Astrocyte (in vitro differentiated cells and primary cell): Measurements from ENCODE around the gene CDC14B. TPM values are rescaled to one million over a fixed set of nuclear protein-coding genes. Genes with fewer than 3 reads are reported as not detected.

Source experiments
- DNase-seq: peaks from one replicate; pipeline ENCODE4 v3.0.0-alpha.2; 2010; ENCODE audit warnings: low read depth
- FAIRE-seq: peaks from 2 replicates; lab custom pipeline; 2011; peaks lifted over from hg19 to GRCh38; lab: Jason Lieb, UNC
- H2AFZ ChIP-seq: 2 replicates; pipeline ENCODE4 v1.6.0; 2012; ENCODE audit warnings: low read depth, low read length, inconsistent platforms
- H3K27ac ChIP-seq: 2 replicates; pipeline ENCODE4 v1.5.1; 2011; ENCODE audit warnings: low read depth, low read length, inconsistent platforms
- H3K27me3 ChIP-seq: 2 replicates; pipeline ENCODE4 v1.6.0; 2011; ENCODE audit warnings: low read length, inconsistent platforms; ENCODE audit not compliant: insufficient read depth
- H3K36me3 ChIP-seq: 2 replicates; pipeline ENCODE4 v1.5.1; 2011; ENCODE audit warnings: low read length, inconsistent platforms; ENCODE audit not compliant: insufficient read depth
- H3K4me1 ChIP-seq: 2 replicates; pipeline ENCODE4 v1.5.1; 2011; ENCODE audit warnings: low read length, inconsistent platforms; ENCODE audit not compliant: insufficient read depth
- H3K4me2 ChIP-seq: 2 replicates; pipeline ENCODE4 v1.6.0; 2012; ENCODE audit warnings: low read length, inconsistent platforms
- H3K4me3 ChIP-seq: 2 replicates; pipeline ENCODE4 v1.5.1; 2011; ENCODE audit warnings: low read depth, mild to moderate bottlenecking, low read length, inconsistent platforms; ENCODE audit not compliant: insufficient read depth
- H3K79me2 ChIP-seq: 2 replicates; pipeline ENCODE4 v1.6.0; 2012; ENCODE audit warnings: mild to moderate bottlenecking, low read length, inconsistent platforms; ENCODE audit not compliant: insufficient read depth
- H3K9ac ChIP-seq: 2 replicates; pipeline ENCODE4 v1.6.0; 2012; ENCODE audit warnings: mild to moderate bottlenecking, low read length, inconsistent platforms
- H3K9me3 ChIP-seq: 2 replicates; pipeline ENCODE4 v1.5.1; 2012; ENCODE audit warnings: low read depth, mild to moderate bottlenecking, low read length, inconsistent platforms; ENCODE audit not compliant: insufficient read depth
- H4K20me1 ChIP-seq: 2 replicates; pipeline ENCODE4 v1.6.0; 2012; ENCODE audit warnings: low read length, inconsistent platforms; ENCODE audit not compliant: insufficient read depth
- H3K27ac Mint-ChIP-seq: one replicate; pipeline ENCODE4 v1.8.0; 2021; ENCODE audit warnings: mild to moderate bottlenecking, mixed read lengths; ENCODE audit not compliant: unreplicated experiment
- H3K27me3 Mint-ChIP-seq: one replicate; pipeline ENCODE4 v1.8.0; 2021; ENCODE audit warnings: low read depth, mixed read lengths; ENCODE audit not compliant: unreplicated experiment
- H3K36me3 Mint-ChIP-seq: one replicate; pipeline ENCODE4 v1.8.0; 2021; ENCODE audit warnings: low read depth, mixed read lengths; ENCODE audit not compliant: unreplicated experiment
- H3K4me1 Mint-ChIP-seq: one replicate; pipeline ENCODE4 v1.8.0; 2021; ENCODE audit warnings: low read depth, mixed read lengths; ENCODE audit not compliant: unreplicated experiment
- H3K4me3 Mint-ChIP-seq: one replicate; pipeline ENCODE4 v1.8.0; 2021; ENCODE audit warnings: mild to moderate bottlenecking, moderate library complexity, mixed read lengths; ENCODE audit not compliant: unreplicated experiment
- H3K9me3 Mint-ChIP-seq: one replicate; pipeline ENCODE4 v1.8.0; 2021; ENCODE audit warnings: mild to moderate bottlenecking, mixed read lengths; ENCODE audit not compliant: unreplicated experiment
- EZH2 ChIP-seq: IDR thresholded peaks from 2 replicates; pipeline ENCODE4 v1.6.1; 2012; ENCODE audit warnings: mild to moderate bottlenecking, low read length, inconsistent platforms; ENCODE audit not compliant: insufficient read depth
- total RNA-seq: library from RNA; stranded (reverse); gene quantifications from 2 replicates; pipeline ENCODE4 v1.2.1, GENCODE V29; 2021
- TF ChIP-seq, protein P1 (sequence below): IDR thresholded peaks from 2 replicates; pipeline ENCODE4 v1.5.1; 2011; ENCODE audit warnings: low read depth, mild to moderate bottlenecking, inconsistent platforms, low read length, moderate library complexity; ENCODE audit not compliant: insufficient read depth

The CDC14B gene
- total RNA-seq, 1 donor from 2014 or later, result 22.5 TPM

DNA sequence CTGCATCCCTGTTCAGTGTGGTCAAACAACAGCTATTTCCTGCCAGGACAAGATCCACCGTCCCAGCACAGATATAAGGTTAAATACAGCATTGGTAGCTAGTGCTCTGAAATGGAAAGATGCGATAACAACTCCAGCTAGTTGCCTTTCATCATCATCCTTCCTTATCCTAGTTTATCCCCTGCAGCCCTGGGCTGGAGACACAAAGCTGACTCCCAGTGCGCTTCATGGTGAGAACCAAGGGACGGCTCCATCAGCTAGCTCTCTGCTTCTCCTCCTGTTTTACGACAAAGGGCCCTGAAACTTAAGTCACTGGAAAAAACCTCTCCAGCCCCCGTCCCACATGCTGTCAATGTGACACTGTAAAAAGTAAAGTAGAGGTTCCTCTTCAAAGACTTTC is 37.9 kb downstream of the CDC14B start:
- TF ChIP-seq, protein P1, sequence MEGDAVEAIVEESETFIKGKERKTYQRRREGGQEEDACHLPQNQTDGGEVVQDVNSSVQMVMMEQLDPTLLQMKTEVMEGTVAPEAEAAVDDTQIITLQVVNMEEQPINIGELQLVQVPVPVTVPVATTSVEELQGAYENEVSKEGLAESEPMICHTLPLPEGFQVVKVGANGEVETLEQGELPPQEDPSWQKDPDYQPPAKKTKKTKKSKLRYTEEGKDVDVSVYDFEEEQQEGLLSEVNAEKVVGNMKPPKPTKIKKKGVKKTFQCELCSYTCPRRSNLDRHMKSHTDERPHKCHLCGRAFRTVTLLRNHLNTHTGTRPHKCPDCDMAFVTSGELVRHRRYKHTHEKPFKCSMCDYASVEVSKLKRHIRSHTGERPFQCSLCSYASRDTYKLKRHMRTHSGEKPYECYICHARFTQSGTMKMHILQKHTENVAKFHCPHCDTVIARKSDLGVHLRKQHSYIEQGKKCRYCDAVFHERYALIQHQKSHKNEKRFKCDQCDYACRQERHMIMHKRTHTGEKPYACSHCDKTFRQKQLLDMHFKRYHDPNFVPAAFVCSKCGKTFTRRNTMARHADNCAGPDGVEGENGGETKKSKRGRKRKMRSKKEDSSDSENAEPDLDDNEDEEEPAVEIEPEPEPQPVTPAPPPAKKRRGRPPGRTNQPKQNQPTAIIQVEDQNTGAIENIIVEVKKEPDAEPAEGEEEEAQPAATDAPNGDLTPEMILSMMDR, result no peak
- TF ChIP-seq EZH2, result no peak
- Histone ChIP-seq H4K20me1 (peaks cover 13% of the 10 kb centered on the region), H3K4me2 (no peak overlapping the region), H2AFZ (no peak overlapping the region), H3K9me3 (no peaks in the 10 kb centered on the region), H3K9ac (no peak overlapping the region), H3K27ac (no peak overlapping the region), H3K27me3 (no peaks in the 10 kb centered on the region), H3K36me3 (no peaks in the 10 kb centered on the region), H3K4me3 (no peak overlapping the region), H3K79me2 (peaks cover 5% of the 10 kb centered on the region), H3K4me1 (no peaks in the 10 kb centered on the region)
- Mint-ChIP-seq H3K36me3 (peaks cover 2% of the 10 kb centered on the region), H3K9me3 (no peaks in the 10 kb centered on the region), H3K4me1 (peaks cover 17% of the 10 kb centered on the region), H3K4me3 (no peak overlapping the region), H3K27ac (no peak overlapping the region), H3K27me3 (no peaks in the 10 kb centered on the region)
- DNase-seq (no peak), FAIRE-seq (no peak)

DNA sequence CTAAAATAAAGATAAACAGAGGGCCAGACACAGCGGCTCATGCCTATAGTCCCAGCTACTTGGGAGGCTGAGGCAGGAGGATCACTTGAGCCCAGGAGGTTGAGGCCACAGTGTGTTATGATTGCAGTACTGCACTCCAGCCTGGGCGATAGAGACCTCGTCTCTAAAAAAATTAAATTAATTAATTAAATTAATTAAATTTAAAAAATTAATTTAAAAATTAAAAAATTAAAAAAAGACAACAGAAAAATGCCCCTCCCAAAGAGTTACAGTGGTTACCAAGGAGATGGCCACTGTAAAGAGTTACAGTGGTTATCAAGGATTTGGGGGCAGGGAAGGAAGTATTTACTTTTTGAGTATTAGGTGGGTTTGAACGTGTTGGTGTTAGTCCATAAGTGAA is 38.3 kb downstream of the CDC14B start:
- Mint-ChIP-seq H3K9me3 (no peaks in the 10 kb centered on the region), H3K36me3 (peaks cover 2% of the 10 kb centered on the region), H3K27me3 (no peaks in the 10 kb centered on the region), H3K4me1 (peaks cover 17% of the 10 kb centered on the region), H3K27ac (no peak overlapping the region), H3K4me3 (no peak overlapping the region)
- H3K27me3 ChIP-seq, result no peaks in the 10 kb centered on the region
- H4K20me1 ChIP-seq, result peaks cover 12% of the 10 kb centered on the region
- FAIRE-seq, result no peak
- TF ChIP-seq, protein P1, result no peak
- TF ChIP-seq EZH2, result no peak
- H3K27ac ChIP-seq, result no peak overlapping the region
- no peak overlapping the region for H3K4me3 ChIP-seq
- no peaks in the 10 kb centered on the region for H3K36me3 ChIP-seq
- no peak overlapping the region for H3K4me2 ChIP-seq
- H3K9ac ChIP-seq, result no peak overlapping the region
- DNase-seq, result no peak
- no peaks in the 10 kb centered on the region for H3K9me3 ChIP-seq
- H3K79me2 ChIP-seq, result peaks cover 5% of the 10 kb centered on the region
- no peaks in the 10 kb centered on the region for H3K4me1 ChIP-seq
- no peak overlapping the region for H2AFZ ChIP-seq

DNA sequence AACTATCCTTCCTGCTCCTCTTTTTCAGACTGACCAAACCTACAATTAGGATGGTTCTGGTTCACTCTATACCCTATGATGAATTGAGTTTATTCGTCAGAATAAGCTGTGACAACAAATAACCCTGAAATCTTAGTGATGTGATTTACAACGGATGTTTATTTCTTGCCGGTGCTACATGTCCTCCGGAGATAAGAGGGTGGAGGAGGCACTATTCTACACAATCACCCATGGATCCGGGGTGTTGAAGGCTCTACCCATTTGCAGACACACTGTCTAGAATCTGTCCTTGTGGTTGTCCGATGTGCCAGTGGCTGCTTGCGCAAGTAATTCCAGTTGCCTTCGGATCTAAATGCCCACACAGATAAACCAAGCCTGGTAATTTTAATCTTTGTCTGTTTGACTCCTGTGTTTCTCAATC is 44.7 kb downstream of the CDC14B start:
- DNase-seq (no peak), FAIRE-seq (no peak)
- no peaks in the 10 kb centered on the region for H3K9me3 Mint-ChIP-seq
- no peaks in the 10 kb centered on the region for H3K79me2 ChIP-seq
- no peaks in the 10 kb centered on the region for H3K4me1 Mint-ChIP-seq
- TF ChIP-seq EZH2, result no peak
- TF ChIP-seq, protein P1, result no peak
- no peaks in the 10 kb centered on the region for H3K9me3 ChIP-seq
- H4K20me1 ChIP-seq, result peaks cover 5% of the 10 kb centered on the region
- no peak overlapping the region for H3K4me2 ChIP-seq
- no peak overlapping the region for H3K27ac ChIP-seq
- H3K4me1 ChIP-seq, result no peaks in the 10 kb centered on the region
- H3K9ac ChIP-seq, result no peak overlapping the region
- no peaks in the 10 kb centered on the region for H3K36me3 ChIP-seq
- no peak overlapping the region for H3K4me3 Mint-ChIP-seq
- no peak overlapping the region for H3K4me3 ChIP-seq
- H3K27me3 ChIP-seq, result no peaks in the 10 kb centered on the region
- H3K27me3 Mint-ChIP-seq, result no peaks in the 10 kb centered on the region
- H3K27ac Mint-ChIP-seq, result no peak overlapping the region
- peaks cover 2% of the 10 kb centered on the region for H3K36me3 Mint-ChIP-seq
- no peak overlapping the region for H2AFZ ChIP-seq
